ENCODE data around the gene TPM3.

DNA sequence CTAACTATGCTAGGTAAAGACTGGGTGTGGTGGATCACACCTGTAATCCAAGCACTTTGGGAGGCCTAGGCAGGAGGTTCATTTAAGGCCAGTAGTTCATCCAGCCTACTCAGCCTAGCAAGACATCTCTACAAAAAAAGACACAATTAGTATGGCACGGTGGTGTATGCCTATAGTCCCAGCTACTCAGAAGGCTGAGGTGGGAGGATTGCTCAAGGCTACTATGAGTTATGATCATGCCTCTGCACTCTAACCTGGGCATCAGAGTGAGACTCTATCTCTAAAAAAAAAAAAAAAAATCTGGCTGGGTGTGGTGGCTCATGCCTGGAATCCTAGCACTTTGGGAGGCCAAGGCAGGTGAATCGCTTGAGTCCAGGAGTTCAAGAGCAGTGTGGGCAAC, 58.6 kb downstream of the TPM3 start:
- TF ChIP-seq POLR2A (IDR thresholded peaks at IDR 0.05) = no peak
- TF ChIP-seq, protein P1, sequence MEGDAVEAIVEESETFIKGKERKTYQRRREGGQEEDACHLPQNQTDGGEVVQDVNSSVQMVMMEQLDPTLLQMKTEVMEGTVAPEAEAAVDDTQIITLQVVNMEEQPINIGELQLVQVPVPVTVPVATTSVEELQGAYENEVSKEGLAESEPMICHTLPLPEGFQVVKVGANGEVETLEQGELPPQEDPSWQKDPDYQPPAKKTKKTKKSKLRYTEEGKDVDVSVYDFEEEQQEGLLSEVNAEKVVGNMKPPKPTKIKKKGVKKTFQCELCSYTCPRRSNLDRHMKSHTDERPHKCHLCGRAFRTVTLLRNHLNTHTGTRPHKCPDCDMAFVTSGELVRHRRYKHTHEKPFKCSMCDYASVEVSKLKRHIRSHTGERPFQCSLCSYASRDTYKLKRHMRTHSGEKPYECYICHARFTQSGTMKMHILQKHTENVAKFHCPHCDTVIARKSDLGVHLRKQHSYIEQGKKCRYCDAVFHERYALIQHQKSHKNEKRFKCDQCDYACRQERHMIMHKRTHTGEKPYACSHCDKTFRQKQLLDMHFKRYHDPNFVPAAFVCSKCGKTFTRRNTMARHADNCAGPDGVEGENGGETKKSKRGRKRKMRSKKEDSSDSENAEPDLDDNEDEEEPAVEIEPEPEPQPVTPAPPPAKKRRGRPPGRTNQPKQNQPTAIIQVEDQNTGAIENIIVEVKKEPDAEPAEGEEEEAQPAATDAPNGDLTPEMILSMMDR (IDR thresholded peaks at IDR 0.05) = no peak
